DMS53 treated with DMSO at 0.1 percent for 48 hours (cell line): Measurements from ENCODE around the gene HDLBP.
"Not testable (repeated sequence)": the region's sequence is repeated elsewhere in the genome, so short reads cannot be mapped to it uniquely, and the experiment has no call there.

Experiments used
- DNase-seq: peaks from one replicate; lab custom pipeline; 2025; ENCODE audit not compliant: unreplicated experiment; lab: John Stamatoyannopoulos, UW

The HDLBP gene

GRCh38 chr2:241330616-241330981, 15.1 kb upstream of the HDLBP start:
- DNase-seq = no peak

DNA sequence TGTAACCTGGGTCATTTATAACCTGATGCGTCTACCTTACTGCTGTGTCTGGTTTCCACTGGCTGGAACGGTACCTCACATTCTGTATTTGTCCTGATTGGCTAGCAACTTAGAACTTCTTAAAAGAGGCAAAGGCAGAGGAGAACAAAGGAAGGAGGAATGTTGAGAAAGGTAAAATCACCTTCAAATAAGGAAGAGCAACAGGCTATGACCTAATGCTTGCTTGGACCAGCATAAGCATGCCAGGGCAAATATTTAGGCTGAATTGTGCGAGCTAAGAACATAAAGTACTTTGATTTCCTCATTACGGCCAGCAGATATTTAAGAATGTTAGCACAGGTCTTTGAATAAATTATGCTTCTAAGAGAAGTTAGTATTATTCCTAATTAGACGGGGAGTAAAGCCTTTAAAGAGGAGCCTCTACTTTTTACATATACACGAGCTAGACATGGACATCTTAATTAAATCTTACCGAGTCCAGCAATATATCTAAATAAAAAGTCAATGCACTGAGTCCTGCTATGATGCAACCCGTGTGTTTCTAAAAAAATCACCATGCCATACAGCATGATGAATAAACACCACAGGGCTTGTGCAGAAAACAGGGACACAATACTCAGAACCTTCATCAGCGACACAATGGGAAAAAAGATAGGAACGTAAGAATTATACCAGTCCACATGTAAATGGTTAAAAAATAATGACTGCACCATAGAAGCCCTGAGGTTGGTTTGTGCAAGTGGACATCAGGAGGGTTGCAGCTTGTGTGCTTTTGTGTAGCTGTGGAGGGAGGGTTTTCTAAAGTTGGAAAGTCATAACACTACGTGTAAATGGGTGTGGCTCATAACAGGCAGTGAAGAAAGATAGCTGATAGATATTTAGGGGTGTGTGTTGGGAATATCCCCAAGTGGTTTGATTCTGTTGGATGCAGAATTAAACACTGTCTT, 14.5 kb upstream of the HDLBP start:
- no peak for DNase-seq

DNA sequence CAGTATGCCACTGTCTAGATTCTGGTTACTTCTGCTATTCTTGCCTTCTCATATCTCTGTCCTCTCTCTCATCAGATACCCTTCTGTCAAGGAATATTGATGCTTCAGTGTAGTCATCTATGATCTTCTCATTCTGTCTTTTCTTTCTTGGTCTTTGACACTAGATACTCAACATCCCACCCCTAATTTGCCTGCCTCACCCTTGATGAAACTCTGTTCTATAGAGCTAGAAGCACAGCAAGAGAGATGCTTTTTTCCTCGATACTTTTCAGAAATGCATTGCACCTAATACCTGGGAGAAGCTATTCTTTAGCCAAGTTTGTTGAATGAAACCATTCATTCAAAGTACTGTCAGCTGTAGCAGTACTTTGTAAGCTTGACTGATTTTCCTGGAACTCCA, 9.8 kb upstream of the HDLBP start:
- no peak for DNase-seq

GRCh38 chr2:241324775-241325174, 9.3 kb upstream of the HDLBP start:
- no peak for DNase-seq

DNA sequence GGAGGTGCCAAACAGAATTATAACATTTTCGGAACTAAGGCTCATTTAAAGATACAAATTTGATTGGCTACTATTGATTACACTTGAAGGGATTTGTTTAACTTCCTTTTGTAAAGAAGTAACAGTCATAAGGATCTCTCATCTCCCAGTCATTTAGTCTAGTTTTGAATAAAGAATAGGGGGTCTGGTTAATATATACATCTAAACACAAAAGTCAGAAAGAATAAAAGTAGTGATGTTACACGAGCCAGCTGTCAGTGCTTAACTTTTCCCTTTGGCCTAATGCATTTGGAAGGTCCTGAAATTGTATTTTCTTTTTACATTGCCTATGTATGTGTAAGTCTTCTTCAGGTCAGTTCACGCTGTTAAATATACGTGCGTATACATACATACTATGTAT, 8.3 kb upstream of the HDLBP start:
- no peak for DNase-seq

- DNase-seq = no peak
Observed at GRCh38 chr2:241321886-241322285, 6.4 kb upstream of the HDLBP start.

DNA sequence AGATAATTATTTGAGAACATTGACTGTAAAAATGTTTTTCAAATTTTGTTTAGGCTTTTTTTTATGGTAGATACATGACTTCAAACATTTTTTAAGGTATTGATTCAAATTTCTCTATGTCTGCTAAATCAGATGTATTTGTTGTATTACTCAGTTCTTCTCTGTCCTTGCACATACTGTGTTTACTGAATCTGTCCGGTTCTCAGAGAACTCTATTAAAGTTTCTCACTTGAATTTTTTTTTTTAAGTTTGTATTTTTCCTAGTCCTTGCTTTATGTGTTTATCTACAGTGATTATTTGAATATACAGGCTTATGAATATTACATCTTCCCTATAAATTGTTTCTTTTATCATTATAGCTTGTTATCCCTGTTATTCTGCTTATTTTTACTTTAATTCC, 5.6 kb upstream of the HDLBP start:
- DNase-seq = no peak

DNA sequence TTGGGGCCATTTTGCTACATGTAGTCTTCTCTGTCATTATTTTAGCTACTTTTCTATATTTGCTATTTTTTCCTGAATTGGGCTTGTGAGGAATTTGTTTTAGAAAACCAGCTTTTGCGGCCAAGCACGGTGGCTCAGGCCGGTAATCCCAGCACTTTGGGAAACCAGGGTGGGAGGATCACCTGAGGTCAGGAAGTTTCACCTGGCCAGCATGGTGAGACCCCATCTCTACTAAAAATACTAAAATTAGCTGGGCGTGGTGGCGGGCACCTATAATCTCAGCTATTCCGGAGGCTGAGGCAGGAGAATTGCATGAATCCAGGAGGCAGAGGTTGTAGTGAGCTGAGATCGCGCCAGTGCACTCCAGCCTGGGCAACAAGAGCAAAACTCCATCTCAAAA, 4.9 kb upstream of the HDLBP start:
- DNase-seq = no peak

DNA sequence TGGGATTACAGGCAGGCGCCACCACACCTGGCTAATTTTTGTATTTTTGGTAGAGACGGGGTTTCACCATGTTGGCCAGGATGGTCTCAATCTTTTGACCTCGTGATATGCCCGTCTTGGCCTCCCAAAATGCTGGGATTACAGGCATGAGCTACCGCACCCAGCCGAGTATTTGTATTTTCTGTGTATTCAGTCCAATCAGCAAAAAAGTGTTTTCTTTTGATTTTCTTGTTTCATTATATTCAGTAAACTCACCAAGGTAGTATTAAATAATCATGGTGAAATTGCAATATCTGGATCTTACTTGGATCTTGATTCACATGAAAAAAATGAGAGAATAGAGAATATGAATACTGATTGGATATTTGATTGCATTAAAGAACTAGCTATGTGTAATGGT, 3.4 kb upstream of the HDLBP start:
- DNase-seq = not testable (repeated sequence)

- DNase-seq = no peak
Observed at GRCh38 chr2:241317391-241317790, 1.9 kb upstream of the HDLBP start.

- DNase-seq = no peak
Observed at GRCh38 chr2:241316825-241317224, 1.4 kb upstream of the HDLBP start.

- no peak for DNase-seq
Observed at GRCh38 chr2:241315879-241316631, 583 bp upstream of the HDLBP start, which contains the start of gene SEPTIN2. Gene SEPTIN2, plus strand, starts transcription at chr2:241315925. Its CDS starts 8,308 bp downstream, at chr2:241324233.

- DNase-seq = peak; percentile 34
Observed at GRCh38 chr2:241314226-241315092, 1.0 kb downstream of the HDLBP start.

GRCh38 chr2:241313543-241314095, 1.9 kb downstream of the HDLBP start:
- no peak for DNase-seq

GRCh38 chr2:241312082-241312481, 3.4 kb downstream of the HDLBP start:
- no peak for DNase-seq

DNA sequence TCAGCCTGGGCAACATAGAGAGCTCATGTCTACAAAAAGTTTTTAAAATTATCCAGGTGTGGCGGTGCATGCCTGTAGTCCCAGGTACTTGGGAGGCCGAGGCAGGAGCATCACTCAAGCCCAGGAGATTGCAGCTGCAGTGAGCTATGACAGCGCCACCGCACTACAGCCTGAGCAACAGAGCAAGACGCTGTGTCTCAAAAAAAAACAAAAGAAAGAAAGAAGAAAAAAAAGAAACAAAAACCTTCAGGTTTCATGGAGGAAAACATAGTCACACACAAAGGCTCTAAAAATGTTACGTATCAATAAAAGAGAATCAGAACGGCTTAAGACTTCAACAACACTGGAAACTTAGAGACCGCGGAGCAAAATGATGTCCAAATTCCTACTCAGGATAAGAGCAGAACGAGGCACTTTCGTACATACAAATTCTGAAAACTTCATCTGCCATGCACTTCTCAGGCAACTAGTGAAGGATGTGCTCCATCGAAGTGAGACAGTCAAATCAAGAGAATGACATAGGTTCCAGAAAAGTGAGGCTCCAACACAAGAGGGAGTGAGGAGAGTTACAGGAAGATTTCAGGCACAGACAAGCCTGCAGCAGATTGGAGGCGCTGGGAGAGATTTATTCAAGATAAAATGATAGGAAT, 4.4 kb downstream of the HDLBP start:
- DNase-seq = no peak

- DNase-seq = no peak
Observed at GRCh38 chr2:241309684-241310117, 5.8 kb downstream of the HDLBP start.

GRCh38 chr2:241308832-241309500, 6.5 kb downstream of the HDLBP start:
- no peak for DNase-seq

GRCh38 chr2:241308267-241308666, 7.2 kb downstream of the HDLBP start:
- no peak for DNase-seq

DNA sequence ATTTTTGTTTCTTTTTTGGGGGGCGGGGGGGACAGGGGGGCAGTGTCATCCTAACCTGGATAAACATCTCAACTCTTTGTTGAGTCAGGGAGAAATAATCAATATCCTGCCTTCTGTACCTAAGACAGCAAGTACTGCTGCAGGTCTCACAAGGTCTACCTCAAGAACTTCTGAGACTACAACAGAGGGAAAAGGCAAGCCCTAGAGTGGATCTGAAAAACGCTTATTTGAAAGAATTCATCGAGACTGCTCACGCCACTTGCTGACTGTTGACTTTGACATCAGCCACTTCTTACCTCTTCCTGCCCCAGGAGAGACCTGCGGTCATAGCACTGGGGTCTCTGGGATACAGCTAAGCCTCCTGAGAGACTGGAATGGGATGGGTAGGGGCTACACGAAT, 8.4 kb downstream of the HDLBP start:
- no peak for DNase-seq
